K562 (cell line): ENCODE results near the gene DNAJC17. TPM values are rescaled to one million over a fixed set of nuclear protein-coding genes. Genes with fewer than 3 reads are reported as not detected.

ENCODE experiments used
- ASH1L ChIP-seq: fragments of 450-650 bp; IDR thresholded peaks from 2 replicates; pipeline ENCODE4 v1.6.1; 2018; ENCODE audit warnings: borderline replicate concordance, mild to moderate bottlenecking, low read depth; ENCODE audit not compliant: partially characterized antibody
- ATF6 ChIP-seq: sonication (generic); formaldehyde crosslinking; IDR thresholded peaks from 2 replicates; pipeline ENCODE4 v1.4.0; 2020; ENCODE audit warnings: mild to moderate bottlenecking, missing genetic modification reagents
- ELK1 ChIP-seq: sonication (generic); formaldehyde crosslinking; IDR thresholded peaks from 2 replicates; pipeline ENCODE4 v1.8.1; 2022; ENCODE audit warnings: missing genetic modification reagents
- FOXA3 ChIP-seq, 2 experiments: fragments of 450-650 bp in 1 of 2; sonication (generic) in 1 of 2; formaldehyde crosslinking; IDR thresholded peaks in 1 of 2; conservative IDR thresholded peaks in 1 of 2; 2 replicates each; pipeline versions ENCODE4 v1.4.0 to v1.8.0; 2020 to 2022; ENCODE audit warnings: mild to moderate bottlenecking in 2 of 2, missing genetic modification reagents in 1 of 2
- HDAC8 ChIP-seq: fragments of 450-650 bp; IDR thresholded peaks from 2 replicates; pipeline ENCODE4 v1.6.1; 2016; ENCODE audit warnings: mild to moderate bottlenecking, missing genetic modification characterization, moderate library complexity, missing compliant biosample characterization
- KAT2B ChIP-seq: IDR thresholded peaks from one replicate; pipeline ENCODE4 v1.6.1; 2012; ENCODE audit warnings: low read depth, mild to moderate bottlenecking, control low read depth, inconsistent platforms, low read length, moderate library complexity
- L3MBTL2 ChIP-seq: fragments of 450-650 bp; IDR thresholded peaks from 2 replicates; pipeline ENCODE4 v1.6.1; 2016; ENCODE audit warnings: mild to moderate bottlenecking, moderate library complexity
- MED1 ChIP-seq: sonication (generic); formaldehyde crosslinking; IDR thresholded peaks from 2 replicates; pipeline ENCODE4 v1.8.1; 2023; ENCODE audit warnings: missing genetic modification reagents, borderline replicate concordance
- RBM15 ChIP-seq: fragments of 200-400 bp; formaldehyde crosslinking; IDR thresholded peaks from 2 replicates; pipeline ENCODE4 v1.6.1; 2018; ENCODE audit warnings: mild to moderate bottlenecking, low read length, moderate library complexity; ENCODE audit not compliant: insufficient read depth
- SMAD1 ChIP-seq: fragments of 150-350 bp; IDR thresholded peaks from 2 replicates; pipeline ENCODE4 v1.6.1; 2014; ENCODE audit warnings: low read length, low read depth; ENCODE audit not compliant: partially characterized antibody
- SMARCA4 ChIP-seq: fragments of 450-650 bp; IDR thresholded peaks from 2 replicates; pipeline ENCODE4 v1.6.1; 2016
- SMARCC2 ChIP-seq: fragments of 450-650 bp; IDR thresholded peaks from 2 replicates; pipeline ENCODE4 v1.6.1; 2017; ENCODE audit warnings: antibody characterized with exemption, moderate library complexity, mild to moderate bottlenecking, low read depth
- SP2 ChIP-seq: IDR thresholded peaks from 2 replicates; pipeline ENCODE4 v1.6.1; 2011; ENCODE audit warnings: mild to moderate bottlenecking, low read depth, low read length, moderate library complexity; ENCODE audit not compliant: poor library complexity, severe bottlenecking; ENCODE audit errors: extremely low read depth
- TSC22D4 ChIP-seq: fragments of 450-650 bp; IDR thresholded peaks from 2 replicates; pipeline ENCODE4 v1.6.1; 2016; ENCODE audit warnings: missing genetic modification characterization, missing biosample characterization, control low read depth
- TSHZ1 ChIP-seq: fragments of 250-450 bp; sonication (Bioruptor Pico); IDR thresholded peaks from 2 replicates; pipeline ENCODE4 v1.4.0; 2020; ENCODE audit warnings: mild to moderate bottlenecking, moderate library complexity
- U2AF2 ChIP-seq: fragments of 200-400 bp; formaldehyde crosslinking; optimal IDR thresholded peaks from 2 replicates; pipeline ENCODE3; 2017; ENCODE audit warnings: low read depth, mild to moderate bottlenecking, low read length
- ZC3H4 ChIP-seq: sonication (generic); formaldehyde crosslinking; IDR thresholded peaks from 2 replicates; pipeline ENCODE4 v1.9.0; 2021; ENCODE audit warnings: missing genetic modification reagents, borderline replicate concordance
- ZNF12 ChIP-seq: sonication (generic); formaldehyde crosslinking; IDR thresholded peaks from 2 replicates; pipeline ENCODE4 v1.4.0; 2020; ENCODE audit warnings: mild to moderate bottlenecking, missing genetic modification reagents
- ZNF23 ChIP-seq: fragments of 250-450 bp; sonication (Bioruptor Pico); IDR thresholded peaks from 2 replicates; pipeline ENCODE4 v1.4.0; 2020; ENCODE audit warnings: mild to moderate bottlenecking
- polyA plus RNA-seq, 8 experiments: library from polyadenylated mRNA; depleted of rRNA in 4 of 8; stranded (reverse) in 5 of 8; unstranded in 3 of 8; fragments of >200 nt; fragmentation: Nextera tagmentation in 2 of 8; fragmentation: Illumina TruSeq in 1 of 8; extraction: Ambion mirVana in 2 of 8; extraction: Trizol in 1 of 8; gene quantifications; 2 replicates each; pipeline versions ENCODE4 v1.2.1 to v1.2.3, GENCODE V29; 2011 to 2014; ENCODE audit warnings: inconsistent platforms in 1 of 8, missing spikeins in 1 of 8
- total RNA-seq, 7 experiments: library from RNA; depleted of rRNA in 6 of 7; stranded (reverse); fragments of >200 nt in 6 of 7; fragmentation: Illumina TruSeq in 2 of 7; extraction: Trizol in 2 of 7; gene quantifications; 2 replicates each; pipeline versions ENCODE4 v1.2.1 to v1.2.3, GENCODE V29; 2011 to 2021; ENCODE audit warnings: low replicate concordance in 1 of 7
- TF ChIP-seq, protein P1 (sequence below): sonication (generic); formaldehyde crosslinking; IDR thresholded peaks from 2 replicates; pipeline ENCODE4 v1.8.0; 2022; ENCODE audit warnings: mild to moderate bottlenecking, low read depth, missing genetic modification reagents

Gene DNAJC17
- total and polyA plus RNA-seq, 9 of the 15 experiments (the other 6 are each of a cell fraction or from before 2014, with no cell fraction given) = 2.4 to 79.4 (median 44.2) TPM

- TF ChIP-seq SMARCC2 (peak; percentile 95), FOXA3 (CRISPR knock-in tag; conservative IDR thresholded peaks at IDR 0.05 in 1 of 2, IDR thresholded peaks at IDR 0.05 in 1 of 2) (peak; percentile 99 to 100), ZNF23 (no peak), TSHZ1 (CRISPR knock-in tag) (no peak), U2AF2 (no peak), ELK1 (CRISPR knock-in tag) (no peak), ZNF12 (CRISPR knock-in tag) (no peak), SMAD1 (peak; percentile 72), MED1 (CRISPR knock-in tag) (no peak), RBM15 (no peak), ZC3H4 (CRISPR knock-in tag) (no peak), TSC22D4 (tag) (no peak), SP2 (no peak), ASH1L (no peak), SMARCA4 (peak; percentile 97), HDAC8 (tag) (no peak), KAT2B (no peak), ATF6 (CRISPR knock-in tag) (no peak), L3MBTL2 (no peak; the same call in 1 of the 2 replicates)
- TF ChIP-seq, protein P1, sequence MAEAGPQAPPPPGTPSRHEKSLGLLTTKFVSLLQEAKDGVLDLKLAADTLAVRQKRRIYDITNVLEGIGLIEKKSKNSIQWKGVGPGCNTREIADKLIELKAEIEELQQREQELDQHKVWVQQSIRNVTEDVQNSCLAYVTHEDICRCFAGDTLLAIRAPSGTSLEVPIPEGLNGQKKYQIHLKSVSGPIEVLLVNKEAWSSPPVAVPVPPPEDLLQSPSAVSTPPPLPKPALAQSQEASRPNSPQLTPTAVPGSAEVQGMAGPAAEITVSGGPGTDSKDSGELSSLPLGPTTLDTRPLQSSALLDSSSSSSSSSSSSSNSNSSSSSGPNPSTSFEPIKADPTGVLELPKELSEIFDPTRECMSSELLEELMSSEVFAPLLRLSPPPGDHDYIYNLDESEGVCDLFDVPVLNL (CRISPR knock-in tag) = no peak
Measured at GRCh38 chr15:40825661-40826422, 18.6 kb upstream of the DNAJC17 start (continued).
